NB4 (cell line): ENCODE results near the gene ASIC1.

ENCODE experiments used
- DNase-seq: peaks from one replicate; pipeline ENCODE4 v3.0.0; 2010; ENCODE audit warnings: low read depth
- H3K4me3 ChIP-seq: one replicate; pipeline ENCODE4 v1.5.1; 2011; ENCODE audit warnings: mild to moderate bottlenecking, low read depth, low read length, moderate library complexity
- MYC ChIP-seq: IDR thresholded peaks from 2 replicates; pipeline ENCODE4 v1.6.1; 2011; ENCODE audit warnings: low read depth, low read length
- POLR2A ChIP-seq: IDR thresholded peaks from 2 replicates; pipeline ENCODE4 v1.6.1; 2011; ENCODE audit warnings: mild to moderate bottlenecking; ENCODE audit not compliant: insufficient read length; ENCODE audit errors: extremely low read depth
- TF ChIP-seq, protein P1 (sequence below): IDR thresholded peaks from 2 replicates; pipeline ENCODE4 v1.6.1; 2011; ENCODE audit warnings: low read depth, low read length
- TF ChIP-seq, protein P2 (sequence below): IDR thresholded peaks from one replicate; pipeline ENCODE4 v1.5.1; 2012; ENCODE audit warnings: low read depth, low read length

ASIC1 gene

DNA sequence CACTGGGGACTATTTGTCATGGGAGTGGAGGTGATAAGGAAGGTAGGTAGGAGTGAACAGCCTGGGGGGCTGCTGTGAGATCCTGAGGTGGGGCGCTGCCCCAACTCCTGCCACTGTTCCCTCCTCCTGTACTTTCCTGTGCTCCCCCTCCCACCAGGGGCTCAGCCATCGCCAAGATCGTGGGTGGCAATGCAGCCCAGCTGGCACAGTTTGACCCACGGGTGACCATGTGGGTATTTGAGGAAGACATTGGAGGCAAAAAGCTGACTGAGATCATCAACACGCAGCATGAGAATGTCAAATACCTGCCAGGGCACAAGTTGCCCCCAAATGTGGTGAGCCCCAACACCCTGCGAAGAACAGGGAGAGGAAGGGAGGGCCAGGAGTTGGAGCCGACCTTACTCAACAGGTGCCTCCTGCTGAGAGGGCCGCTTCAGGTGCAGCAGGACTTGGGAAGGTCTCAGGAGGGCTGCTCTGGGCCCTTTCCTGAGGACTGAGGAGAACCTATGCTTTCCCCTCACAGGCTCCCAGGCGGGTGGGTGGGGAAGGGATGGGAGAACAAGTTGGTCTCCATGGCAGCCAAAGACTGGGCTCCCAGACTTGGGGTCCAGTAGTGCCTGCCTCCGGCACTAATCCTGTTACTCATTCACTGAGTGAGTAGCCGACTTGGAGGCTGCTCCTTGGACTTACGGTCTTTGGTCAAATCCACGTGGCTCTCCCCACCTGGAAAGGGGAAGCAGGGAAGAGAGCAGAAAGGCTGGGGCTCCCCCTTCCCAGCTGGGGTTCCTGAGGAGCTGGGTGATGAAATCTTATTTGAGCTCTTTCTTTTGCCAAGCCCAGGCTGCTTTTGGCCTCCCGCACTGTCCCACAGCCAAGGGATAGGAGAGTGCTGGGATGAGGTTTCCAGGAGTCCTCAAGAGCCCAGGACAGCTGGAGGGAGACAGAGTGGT is 47.3 kb downstream of the ASIC1 start:
- H3K4me3 ChIP-seq: no peak overlapping the region
- no peak for TF ChIP-seq POLR2A
- TF ChIP-seq, protein P1, sequence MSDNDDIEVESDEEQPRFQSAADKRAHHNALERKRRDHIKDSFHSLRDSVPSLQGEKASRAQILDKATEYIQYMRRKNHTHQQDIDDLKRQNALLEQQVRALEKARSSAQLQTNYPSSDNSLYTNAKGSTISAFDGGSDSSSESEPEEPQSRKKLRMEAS: no peak
- TF ChIP-seq MYC: no peak
- TF ChIP-seq, protein P2, sequence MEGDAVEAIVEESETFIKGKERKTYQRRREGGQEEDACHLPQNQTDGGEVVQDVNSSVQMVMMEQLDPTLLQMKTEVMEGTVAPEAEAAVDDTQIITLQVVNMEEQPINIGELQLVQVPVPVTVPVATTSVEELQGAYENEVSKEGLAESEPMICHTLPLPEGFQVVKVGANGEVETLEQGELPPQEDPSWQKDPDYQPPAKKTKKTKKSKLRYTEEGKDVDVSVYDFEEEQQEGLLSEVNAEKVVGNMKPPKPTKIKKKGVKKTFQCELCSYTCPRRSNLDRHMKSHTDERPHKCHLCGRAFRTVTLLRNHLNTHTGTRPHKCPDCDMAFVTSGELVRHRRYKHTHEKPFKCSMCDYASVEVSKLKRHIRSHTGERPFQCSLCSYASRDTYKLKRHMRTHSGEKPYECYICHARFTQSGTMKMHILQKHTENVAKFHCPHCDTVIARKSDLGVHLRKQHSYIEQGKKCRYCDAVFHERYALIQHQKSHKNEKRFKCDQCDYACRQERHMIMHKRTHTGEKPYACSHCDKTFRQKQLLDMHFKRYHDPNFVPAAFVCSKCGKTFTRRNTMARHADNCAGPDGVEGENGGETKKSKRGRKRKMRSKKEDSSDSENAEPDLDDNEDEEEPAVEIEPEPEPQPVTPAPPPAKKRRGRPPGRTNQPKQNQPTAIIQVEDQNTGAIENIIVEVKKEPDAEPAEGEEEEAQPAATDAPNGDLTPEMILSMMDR: no peak

GRCh38 chr12:50105913-50106450 is 48.6 kb downstream of the ASIC1 start:
- TF ChIP-seq, protein P2: no peak
- TF ChIP-seq, protein P1: no peak
- TF ChIP-seq POLR2A (no peak), MYC (no peak)
- H3K4me3 ChIP-seq: no peak overlapping the region
- no peak for DNase-seq

More for the DNA sequence above, 47.3 kb downstream of the ASIC1 start:
- DNase-seq: no peak

DNA sequence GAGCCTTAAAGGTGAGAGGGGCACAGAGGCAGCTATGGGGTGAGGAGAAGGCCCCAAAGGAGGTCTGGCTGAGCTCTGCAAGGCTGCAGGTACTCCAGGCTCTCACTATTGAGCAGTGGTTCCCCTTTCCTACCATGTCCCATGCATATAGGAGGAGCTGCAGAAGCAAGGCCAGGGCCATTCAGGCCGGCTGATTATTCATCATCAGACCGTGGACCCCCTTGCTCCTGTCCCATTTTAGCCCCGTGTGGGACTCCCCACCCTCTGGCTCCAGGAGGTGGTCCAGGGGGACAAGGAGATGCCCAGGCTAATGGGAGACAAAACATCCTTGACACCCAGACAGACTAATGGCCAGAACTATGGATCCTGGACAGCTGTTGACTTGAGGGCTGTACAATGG is 49.5 kb downstream of the ASIC1 start:
- DNase-seq: no peak
- TF ChIP-seq, protein P1: no peak
- TF ChIP-seq MYC (no peak), POLR2A (no peak)
- TF ChIP-seq, protein P2: no peak
- H3K4me3 ChIP-seq: no peak overlapping the region

DNA sequence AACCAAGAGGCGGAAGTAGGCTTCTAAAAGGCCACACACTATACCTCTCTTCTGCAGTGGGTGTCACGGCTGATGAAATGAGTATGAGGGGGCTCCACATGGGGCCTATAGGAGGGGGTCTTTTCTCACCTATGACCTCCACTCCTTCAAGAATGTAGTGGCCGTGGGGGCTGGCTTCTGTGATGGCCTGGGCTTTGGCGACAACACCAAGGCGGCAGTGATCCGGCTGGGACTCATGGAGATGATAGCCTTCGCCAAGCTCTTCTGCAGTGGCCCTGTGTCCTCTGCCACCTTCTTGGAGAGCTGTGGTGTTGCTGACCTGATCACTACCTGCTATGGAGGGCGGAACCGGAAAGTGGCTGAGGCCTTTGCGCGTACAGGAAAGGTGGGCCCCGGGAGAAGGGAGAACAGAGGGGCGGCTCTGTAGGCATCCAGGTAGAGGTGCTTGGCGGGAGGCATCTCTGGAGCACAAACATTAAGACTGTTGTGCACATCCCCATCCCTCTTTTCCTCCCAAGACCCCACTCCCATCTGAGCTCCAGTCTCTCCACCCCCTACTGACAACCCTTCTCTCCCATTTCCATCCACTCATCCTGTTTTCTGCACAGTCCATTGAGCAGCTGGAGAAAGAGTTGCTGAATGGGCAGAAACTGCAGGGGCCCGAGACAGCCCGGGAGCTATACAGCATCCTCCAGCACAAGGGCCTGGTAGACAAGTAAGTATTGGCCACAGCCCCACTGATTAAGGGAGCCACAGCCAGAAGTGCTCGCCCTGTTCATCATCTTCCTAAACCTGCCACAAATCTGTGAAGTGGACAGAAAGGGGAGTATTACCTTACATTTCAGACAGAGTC is 50.2 kb downstream of the ASIC1 start:
- TF ChIP-seq POLR2A (no peak), MYC (no peak)
- TF ChIP-seq, protein P1: no peak
- no peak for DNase-seq

GRCh38 chr12:50109319-50109718 is 51.9 kb downstream of the ASIC1 start:
- DNase-seq: no peak
- no peak overlapping the region for H3K4me3 ChIP-seq
- TF ChIP-seq, protein P1: no peak
- TF ChIP-seq POLR2A (no peak), MYC (no peak)
- TF ChIP-seq, protein P2: no peak

More for the DNA sequence above, 50.2 kb downstream of the ASIC1 start:
- H3K4me3 ChIP-seq: no peak overlapping the region
